Neural progenitor cell (in vitro differentiated cells): ENCODE measurements around the gene NODAL.

Experiments used
- EZH2phosphoT487 ChIP-seq: fragments of 200-600 bp; sonication (generic); IDR thresholded peaks from 2 replicates; pipeline ENCODE4 v1.6.1; 2017; ENCODE audit warnings: antibody characterized with exemption
- TF ChIP-seq, protein P1 (sequence below): fragments of 200-600 bp; sonication (generic); IDR thresholded peaks from 2 replicates; pipeline ENCODE4 v1.5.1; 2017; ENCODE audit warnings: antibody characterized with exemption, mild to moderate bottlenecking

DNA sequence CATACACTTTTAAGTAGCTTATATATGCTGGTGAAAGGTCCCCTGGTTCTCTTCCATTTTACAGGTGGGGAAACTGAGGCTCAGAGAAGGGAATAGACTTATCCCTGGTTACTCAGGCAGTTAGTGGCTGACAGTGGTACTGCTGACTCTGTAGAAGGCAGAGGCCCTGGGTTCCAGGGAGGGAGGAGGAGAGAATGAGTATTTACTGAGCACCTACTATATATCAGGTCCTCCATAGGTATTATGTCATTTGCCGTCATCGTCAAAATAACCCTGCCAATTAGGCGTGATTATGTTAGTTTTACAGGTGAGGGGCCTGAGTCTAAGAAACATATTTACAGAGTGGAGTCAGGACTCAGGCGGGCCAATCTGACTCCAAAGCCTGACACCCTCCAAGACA is 23.8 kb upstream of the NODAL start:
- TF ChIP-seq, protein P1, sequence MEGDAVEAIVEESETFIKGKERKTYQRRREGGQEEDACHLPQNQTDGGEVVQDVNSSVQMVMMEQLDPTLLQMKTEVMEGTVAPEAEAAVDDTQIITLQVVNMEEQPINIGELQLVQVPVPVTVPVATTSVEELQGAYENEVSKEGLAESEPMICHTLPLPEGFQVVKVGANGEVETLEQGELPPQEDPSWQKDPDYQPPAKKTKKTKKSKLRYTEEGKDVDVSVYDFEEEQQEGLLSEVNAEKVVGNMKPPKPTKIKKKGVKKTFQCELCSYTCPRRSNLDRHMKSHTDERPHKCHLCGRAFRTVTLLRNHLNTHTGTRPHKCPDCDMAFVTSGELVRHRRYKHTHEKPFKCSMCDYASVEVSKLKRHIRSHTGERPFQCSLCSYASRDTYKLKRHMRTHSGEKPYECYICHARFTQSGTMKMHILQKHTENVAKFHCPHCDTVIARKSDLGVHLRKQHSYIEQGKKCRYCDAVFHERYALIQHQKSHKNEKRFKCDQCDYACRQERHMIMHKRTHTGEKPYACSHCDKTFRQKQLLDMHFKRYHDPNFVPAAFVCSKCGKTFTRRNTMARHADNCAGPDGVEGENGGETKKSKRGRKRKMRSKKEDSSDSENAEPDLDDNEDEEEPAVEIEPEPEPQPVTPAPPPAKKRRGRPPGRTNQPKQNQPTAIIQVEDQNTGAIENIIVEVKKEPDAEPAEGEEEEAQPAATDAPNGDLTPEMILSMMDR, result no peak
- no peak for TF ChIP-seq EZH2phosphoT487
